ENCODE data around the gene LACTBL1.

Gene LACTBL1

DNA sequence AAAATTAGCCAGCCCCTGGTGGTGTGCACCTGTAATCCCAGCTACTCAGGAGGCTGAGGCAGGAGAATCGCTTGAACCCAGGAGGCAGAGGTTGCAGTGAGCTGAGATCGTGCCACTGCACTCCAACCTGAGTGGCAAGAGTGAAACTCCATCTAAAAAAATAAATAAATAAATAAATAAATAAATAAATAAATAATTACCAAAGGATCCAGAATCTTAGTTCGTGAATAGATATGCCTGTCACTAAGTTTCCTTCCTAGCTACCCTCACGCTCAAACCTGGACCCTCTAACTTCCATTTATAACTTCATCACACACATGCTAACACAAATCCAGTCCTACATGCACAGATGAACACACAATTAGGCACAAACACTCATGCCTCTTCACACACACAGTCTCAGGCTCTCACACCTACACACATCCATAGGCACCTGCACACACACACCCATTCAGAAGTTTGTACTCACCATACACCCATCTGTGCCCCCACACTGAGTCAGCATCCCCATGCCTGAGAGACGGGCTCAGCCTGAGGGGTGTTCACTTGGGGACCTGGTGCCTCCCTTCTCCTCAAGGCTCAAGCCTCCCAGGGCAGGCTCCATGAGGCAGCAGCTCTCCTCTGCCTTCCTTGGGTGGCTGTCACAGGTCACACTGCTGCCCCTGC is 61.5 kb downstream of the LACTBL1 start:
- DNase-seq: no peak

DNA sequence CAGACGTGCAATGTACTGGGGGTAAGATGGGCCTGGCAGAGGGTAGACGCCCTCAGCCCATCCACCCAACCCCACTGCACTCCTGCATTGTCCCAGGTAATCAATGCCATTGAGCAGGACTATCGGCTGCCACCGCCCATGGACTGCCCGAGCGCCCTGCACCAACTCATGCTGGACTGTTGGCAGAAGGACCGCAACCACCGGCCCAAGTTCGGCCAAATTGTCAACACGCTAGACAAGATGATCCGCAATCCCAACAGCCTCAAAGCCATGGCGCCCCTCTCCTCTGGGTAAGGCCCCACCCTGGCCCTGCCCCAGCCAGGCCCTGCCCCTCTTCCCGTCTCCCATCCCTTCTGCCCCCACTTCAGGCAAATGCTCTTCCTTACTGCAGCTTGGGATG is 62.4 kb downstream of the LACTBL1 start:
- no peak for DNase-seq

- DNase-seq: no peak
Observed at GRCh38 chr1:22908880-22909426, 63.7 kb downstream of the LACTBL1 start.

DNA sequence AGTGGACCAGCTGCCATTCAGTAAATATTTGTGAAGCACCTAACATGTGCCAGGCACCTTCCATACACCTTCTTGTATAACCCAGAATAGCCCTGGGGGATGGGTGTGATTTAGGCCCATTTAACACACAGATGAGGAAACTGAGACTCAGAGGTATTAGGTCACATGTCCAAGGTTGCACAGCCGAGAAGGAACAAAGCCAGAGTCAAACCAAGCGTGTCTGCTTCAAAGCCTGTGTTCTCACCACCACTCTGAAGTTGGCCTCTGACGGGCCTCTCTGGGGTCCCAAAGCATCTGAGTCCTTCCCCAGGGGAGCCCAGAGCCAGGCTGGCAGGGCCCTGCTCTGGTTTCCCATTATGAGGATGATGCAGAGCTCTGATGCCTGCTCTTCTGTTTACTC is 65.1 kb downstream of the LACTBL1 start:
- DNase-seq: no peak

GRCh38 chr1:22906968-22907367 is 65.7 kb downstream of the LACTBL1 start:
- no peak for DNase-seq

DNA sequence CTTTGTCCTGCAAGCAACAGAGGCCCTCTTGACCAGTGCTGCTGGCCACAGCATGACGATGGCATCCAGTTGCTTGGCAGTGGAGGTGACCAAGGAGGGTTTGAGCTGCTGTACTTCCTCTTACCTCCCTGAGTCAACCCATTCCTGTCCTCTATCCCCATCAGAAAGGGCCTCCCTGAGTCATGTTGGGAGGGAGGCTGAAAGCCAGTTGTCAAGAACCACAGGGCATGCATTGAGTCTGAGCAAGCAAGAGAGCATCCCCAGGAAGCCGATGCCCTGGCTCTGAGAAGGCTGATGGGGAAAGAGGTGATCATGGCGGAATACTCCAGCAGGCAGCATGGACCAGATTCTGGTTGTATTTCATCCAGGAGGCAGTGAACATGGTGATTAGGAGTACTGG is 69.6 kb downstream of the LACTBL1 start:
- DNase-seq: no peak
